Breast epithelium (tissue), 3 donors: ENCODE results near the gene RCOR1.

Source experiments
- CTCF ChIP-seq, 3 donors: fragments of 450-650 bp; IDR thresholded peaks; one replicate each; pipeline ENCODE4 v1.5.1; 2016 to 2017; ENCODE audit warnings: antibody characterized with exemption in 3 of 3, mild to moderate bottlenecking in 3 of 3, moderate library complexity in 3 of 3
- POLR2A ChIP-seq: fragments of 450-650 bp; IDR thresholded peaks from one replicate; pipeline ENCODE4 v1.6.1; 2016; ENCODE audit warnings: antibody characterized with exemption, mild to moderate bottlenecking, moderate library complexity

DNA sequence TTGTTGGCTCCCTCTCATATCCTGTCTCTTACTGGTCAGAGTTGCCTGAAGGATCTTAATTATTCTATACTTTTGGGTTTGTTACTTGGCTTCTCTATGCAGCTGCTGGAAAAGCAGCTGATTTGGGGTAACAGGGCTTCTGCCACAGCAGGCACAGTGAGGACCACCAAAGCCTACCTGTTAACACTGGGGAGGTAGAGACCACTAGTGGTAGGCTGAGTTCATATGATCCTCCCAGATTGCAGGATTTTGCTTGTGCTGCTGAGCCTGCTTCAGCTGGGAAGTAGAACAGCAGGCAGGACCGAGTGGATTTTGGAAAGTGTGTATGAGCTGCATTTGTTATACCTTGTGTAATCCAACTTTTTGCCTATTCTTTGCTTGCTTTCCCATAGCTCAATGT is 34.1 kb downstream of the RCOR1 start:
- TF ChIP-seq POLR2A (no peak), CTCF (IDR thresholded peaks at IDR 0.05) (no peak)
